ENCODE measurements around the gene SYT2. TPM values are rescaled to one million over a fixed set of nuclear protein-coding genes. Genes with fewer than 3 reads are reported as not detected.
"Not testable (repeated sequence)": the region's sequence is repeated elsewhere in the genome, so short reads cannot be mapped to it uniquely, and the experiment has no call there.

The SYT2 gene
- total and polyA plus RNA-seq, 9 of the 15 experiments (the other 6 are each of a cell fraction or from before 2014, with no cell fraction given): not detected

GRCh38 chr1:202615501-202616354 is 94.5 kb downstream of the SYT2 start (continued):
- TF ChIP-seq DEAF1 (CRISPR knock-in tag; IDR thresholded peaks at IDR 0.05): no peak
- peak; percentile 64 for TF ChIP-seq NFIC (IDR thresholded peaks at IDR 0.05)
- no peak for TF ChIP-seq RBBP5 (IDR thresholded peaks at IDR 0.05; ENCODE audit: borderline replicate concordance, insufficient read depth, low read length, poor library complexity, severe bottlenecking)
- no peak for TF ChIP-seq STAT5A (IDR thresholded peaks at IDR 0.05; ENCODE audit: borderline replicate concordance, low read length)

GRCh38 chr1:202615208-202615500 is 95.1 kb downstream of the SYT2 start:
- intact Hi-C loops (cut with micrococcal nuclease); H3K9ac ChIP-seq (ENCODE audit: insufficient read depth in 1 of 2, low read depth in 2 of 2, low read length in 2 of 2); H2AFZ ChIP-seq (ENCODE audit: low read depth, low read length); DNase-seq (ENCODE audit: extremely low read depth in 1 of 4, low spot score in 3 of 4); H4K20me1 ChIP-seq (replicated peaks; ENCODE audit: control insufficient read depth, insufficient read depth, low read length); H3K36me3 ChIP-seq (ENCODE audit: control insufficient read depth, insufficient read depth, low read length); H3K4me3 ChIP-seq; in situ Hi-C loops (cut with MboI); H3K79me2 ChIP-seq (ENCODE audit: control insufficient read depth, insufficient read depth, low read length); FAIRE-seq; H3K9me3 ChIP-seq (replicated peaks; ENCODE audit: control insufficient read depth, insufficient read depth, low read depth, low read length); POLR2A ChIA-PET; H3K27ac ChIP-seq (ENCODE audit: extremely low read depth, low read depth, low read length); H3K9me1 ChIP-seq (ENCODE audit: control insufficient read depth, insufficient read depth, low read length); ATAC-seq; CTCF ChIA-PET (ENCODE audit: low intra/inter-chr PET ratio); H3K4me2 ChIP-seq (ENCODE audit: insufficient read depth, low read length); BruUV-seq (replicated peaks); H3K4me1 ChIP-seq (replicated peaks in 1 of 2; ENCODE audit: control insufficient read depth in 2 of 2, insufficient read depth in 2 of 2, low read length in 2 of 2): not testable (repeated sequence)
- 6% methylated on average over 1 of the region's 1 CpG for WGBS (ENCODE audit: insufficient coverage, low coverage, missing lambda C conversion rate)
- peaks cover 7 to 66% of the 10 kb centered on the region in 2 experiments; a peak in 3 of 5 replicates for H3K27me3 ChIP-seq (ENCODE audit: control insufficient read depth in 2 of 2, insufficient read depth in 2 of 2, low read length in 2 of 2)
